ENCODE results near the gene ENTHD1.

ENTHD1 gene

DNA sequence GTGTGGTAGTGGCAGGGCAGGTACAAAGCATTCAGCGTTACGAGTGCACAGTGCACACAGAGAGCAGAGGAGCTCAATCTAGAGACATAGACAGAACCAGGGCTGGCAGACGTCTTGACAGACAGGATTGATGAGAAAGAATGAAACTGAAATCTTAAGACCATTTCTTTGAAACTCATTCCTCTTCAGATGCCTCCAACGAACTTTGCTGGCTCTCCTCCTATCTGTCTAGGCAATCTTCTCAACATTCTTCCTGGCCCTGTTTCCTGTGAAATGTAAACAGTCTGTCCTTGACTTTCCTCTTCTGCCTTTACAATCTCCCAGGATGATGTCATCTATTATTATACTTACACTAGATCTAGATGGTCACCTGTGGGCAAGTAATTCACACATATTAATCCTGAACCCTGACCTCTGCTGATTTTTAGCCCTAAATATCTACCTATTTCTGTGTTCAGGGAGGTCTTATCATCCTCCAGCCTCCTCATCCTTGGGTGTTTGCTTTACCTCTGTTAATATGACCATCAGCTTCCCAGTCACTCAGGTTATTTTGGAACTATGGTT, 119.5 kb downstream of the ENTHD1 start:
- no peak overlapping the region for H3K4me3 ChIP-seq (replicated peaks; ENCODE audit: low read depth, low read length)
- peak; percentile 49 for DNase-seq (ENCODE audit: extremely low read depth, insufficient read length)
- no peaks in the 10 kb centered on the region for H3K36me3 ChIP-seq (ENCODE audit: control insufficient read depth, insufficient read depth, low read length)
- no peaks in the 10 kb centered on the region for H3K27me3 ChIP-seq (replicated peaks; ENCODE audit: control insufficient read depth, insufficient read depth, low read length)
- TF ChIP-seq, protein P1, sequence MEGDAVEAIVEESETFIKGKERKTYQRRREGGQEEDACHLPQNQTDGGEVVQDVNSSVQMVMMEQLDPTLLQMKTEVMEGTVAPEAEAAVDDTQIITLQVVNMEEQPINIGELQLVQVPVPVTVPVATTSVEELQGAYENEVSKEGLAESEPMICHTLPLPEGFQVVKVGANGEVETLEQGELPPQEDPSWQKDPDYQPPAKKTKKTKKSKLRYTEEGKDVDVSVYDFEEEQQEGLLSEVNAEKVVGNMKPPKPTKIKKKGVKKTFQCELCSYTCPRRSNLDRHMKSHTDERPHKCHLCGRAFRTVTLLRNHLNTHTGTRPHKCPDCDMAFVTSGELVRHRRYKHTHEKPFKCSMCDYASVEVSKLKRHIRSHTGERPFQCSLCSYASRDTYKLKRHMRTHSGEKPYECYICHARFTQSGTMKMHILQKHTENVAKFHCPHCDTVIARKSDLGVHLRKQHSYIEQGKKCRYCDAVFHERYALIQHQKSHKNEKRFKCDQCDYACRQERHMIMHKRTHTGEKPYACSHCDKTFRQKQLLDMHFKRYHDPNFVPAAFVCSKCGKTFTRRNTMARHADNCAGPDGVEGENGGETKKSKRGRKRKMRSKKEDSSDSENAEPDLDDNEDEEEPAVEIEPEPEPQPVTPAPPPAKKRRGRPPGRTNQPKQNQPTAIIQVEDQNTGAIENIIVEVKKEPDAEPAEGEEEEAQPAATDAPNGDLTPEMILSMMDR (IDR thresholded peaks at IDR 0.05; ENCODE audit: insufficient read depth, low read length, poor library complexity, severe bottlenecking) = no peak

DNA sequence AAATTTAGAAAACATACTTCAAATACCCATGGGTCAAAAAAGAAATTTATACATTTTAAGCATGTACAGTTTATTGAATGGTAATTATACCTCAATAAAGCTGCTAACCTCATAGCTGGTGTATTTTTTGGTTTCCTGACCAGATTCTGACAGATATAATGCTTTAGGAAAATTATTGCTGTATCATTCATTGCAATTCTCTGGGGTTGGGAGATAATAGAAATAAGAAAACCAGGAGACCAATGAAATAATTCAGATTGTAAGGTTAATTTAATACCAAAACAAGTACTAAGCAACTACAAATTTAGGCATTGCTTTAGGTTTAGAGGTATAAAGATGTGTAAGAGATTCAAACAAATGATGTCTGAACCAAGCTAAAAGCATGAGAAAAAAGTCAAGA, 120.1 kb downstream of the ENTHD1 start:
- TF ChIP-seq, protein P1 (IDR thresholded peaks at IDR 0.05; ENCODE audit: insufficient read depth, low read length, poor library complexity, severe bottlenecking) = no peak
- Histone ChIP-seq H3K4me3 (replicated peaks; ENCODE audit: low read depth, low read length) (no peak overlapping the region), H3K27me3 (replicated peaks; ENCODE audit: control insufficient read depth, insufficient read depth, low read length) (no peaks in the 10 kb centered on the region), H3K36me3 (ENCODE audit: control insufficient read depth, insufficient read depth, low read length) (no peaks in the 10 kb centered on the region)
- no peak for DNase-seq (ENCODE audit: extremely low read depth, insufficient read length)

DNA sequence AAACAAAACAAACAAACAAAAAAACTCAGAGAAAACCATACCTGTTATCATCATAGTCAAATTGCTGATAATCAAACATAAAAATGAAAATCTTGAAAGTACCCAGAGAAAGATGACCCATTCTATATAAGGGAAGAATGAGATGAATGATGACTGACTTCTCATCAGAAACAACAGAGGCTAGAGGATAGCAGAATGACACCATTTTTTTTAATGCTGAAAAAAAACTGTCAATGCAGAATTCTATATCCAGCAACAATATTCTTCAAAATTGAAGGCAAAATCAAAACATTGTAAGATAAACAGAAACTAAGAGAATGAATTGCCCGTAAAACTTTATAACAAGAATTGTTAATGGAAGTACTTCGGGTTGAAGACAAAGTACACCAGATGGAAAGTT, 122.1 kb downstream of the ENTHD1 start:
- no peak for DNase-seq (ENCODE audit: extremely low read depth, insufficient read length)
- H3K27me3 ChIP-seq (replicated peaks; ENCODE audit: control insufficient read depth, insufficient read depth, low read length) = no peaks in the 10 kb centered on the region
- TF ChIP-seq, protein P1 (IDR thresholded peaks at IDR 0.05; ENCODE audit: insufficient read depth, low read length, poor library complexity, severe bottlenecking) = no peak
- no peaks in the 10 kb centered on the region for H3K36me3 ChIP-seq (ENCODE audit: control insufficient read depth, insufficient read depth, low read length)
- no peak overlapping the region for H3K4me3 ChIP-seq (replicated peaks; ENCODE audit: low read depth, low read length)

DNA sequence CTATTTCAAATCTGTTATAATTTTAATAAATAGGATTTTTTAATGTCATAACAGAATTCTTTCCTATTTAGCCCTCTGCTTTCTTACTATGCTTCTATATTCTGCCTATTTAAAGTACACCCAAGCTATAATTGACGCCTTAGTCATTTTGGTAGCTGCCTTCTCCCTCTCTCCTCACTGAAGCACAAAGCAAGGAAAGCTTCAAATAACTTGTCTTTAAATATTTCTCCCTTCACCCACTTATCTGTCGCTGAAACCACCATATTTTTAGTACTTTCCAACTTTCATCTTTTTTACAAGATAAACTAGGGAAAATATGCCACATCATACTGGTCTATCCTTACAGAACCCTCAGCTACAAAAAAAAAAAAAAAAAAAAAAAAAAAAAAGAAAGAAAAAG, 127.9 kb downstream of the ENTHD1 start:
- no peaks in the 10 kb centered on the region for H3K36me3 ChIP-seq (ENCODE audit: control insufficient read depth, insufficient read depth, low read length)
- no peak overlapping the region for H3K4me3 ChIP-seq (replicated peaks; ENCODE audit: low read depth, low read length)
- TF ChIP-seq, protein P1 (IDR thresholded peaks at IDR 0.05; ENCODE audit: insufficient read depth, low read length, poor library complexity, severe bottlenecking) = no peak
- no peaks in the 10 kb centered on the region for H3K27me3 ChIP-seq (replicated peaks; ENCODE audit: control insufficient read depth, insufficient read depth, low read length)
- DNase-seq (ENCODE audit: extremely low read depth, insufficient read length) = no peak

DNA sequence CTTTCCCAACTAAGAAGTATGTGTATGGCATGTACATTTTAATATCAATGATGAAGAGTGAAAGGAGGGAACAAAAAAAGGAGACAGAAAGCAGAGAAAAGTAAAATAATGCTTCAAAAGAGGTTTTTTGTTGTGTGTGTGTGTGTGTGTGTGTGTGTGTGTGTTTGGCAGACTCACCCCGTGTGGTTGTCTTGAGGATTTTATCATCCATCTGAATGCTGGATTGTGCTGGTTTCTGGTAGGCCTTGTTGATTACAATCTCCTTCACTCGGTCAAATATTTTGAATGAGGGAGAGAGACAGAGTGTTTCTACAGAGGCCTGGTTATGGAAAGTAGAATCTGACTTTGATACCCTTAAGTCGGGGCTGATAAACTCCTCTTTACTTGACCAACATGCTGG, 128.5 kb downstream of the ENTHD1 start:
- Histone ChIP-seq H3K36me3 (ENCODE audit: control insufficient read depth, insufficient read depth, low read length) (no peaks in the 10 kb centered on the region), H3K27me3 (replicated peaks; ENCODE audit: control insufficient read depth, insufficient read depth, low read length) (no peaks in the 10 kb centered on the region), H3K4me3 (replicated peaks; ENCODE audit: low read depth, low read length) (no peak overlapping the region)
- DNase-seq (ENCODE audit: extremely low read depth, insufficient read length) = no peak
- TF ChIP-seq, protein P1 (IDR thresholded peaks at IDR 0.05; ENCODE audit: insufficient read depth, low read length, poor library complexity, severe bottlenecking) = no peak

DNA sequence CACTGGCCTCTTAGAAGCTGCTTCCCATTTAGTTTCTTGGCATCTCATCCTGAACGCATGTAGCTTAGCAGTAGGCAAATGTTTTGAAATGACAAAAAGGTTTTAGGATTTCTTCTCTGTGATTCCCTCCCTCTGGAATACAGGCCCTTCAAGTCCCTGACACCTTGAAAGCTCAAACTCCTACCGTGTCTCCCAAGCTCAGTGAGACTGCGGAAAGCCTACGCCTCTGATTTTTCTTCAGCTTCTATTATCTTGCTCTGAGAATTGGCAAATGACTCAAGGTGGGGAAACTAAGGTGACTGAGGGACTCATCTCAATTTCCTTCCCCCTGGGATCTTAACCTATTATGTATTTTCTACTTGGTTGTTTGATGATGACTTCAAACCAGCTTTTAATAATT, 130.3 kb downstream of the ENTHD1 start:
- Histone ChIP-seq H3K27me3 (replicated peaks; ENCODE audit: control insufficient read depth, insufficient read depth, low read length) (no peaks in the 10 kb centered on the region), H3K36me3 (ENCODE audit: control insufficient read depth, insufficient read depth, low read length) (no peaks in the 10 kb centered on the region), H3K4me3 (replicated peaks; ENCODE audit: low read depth, low read length) (no peak overlapping the region)
- no peak for DNase-seq (ENCODE audit: extremely low read depth, insufficient read length)
- TF ChIP-seq, protein P1 (IDR thresholded peaks at IDR 0.05; ENCODE audit: insufficient read depth, low read length, poor library complexity, severe bottlenecking) = no peak

Data from GM06990 (cell line).